WERI-Rb-1 (cell line): Measurements from ENCODE around the gene OVCA2.

ENCODE experiments used
- DNase-seq: peaks from one replicate; pipeline ENCODE4 v3.0.0-alpha.2; 2020
- H3K27ac ChIP-seq: fragments of 250-450 bp; sonication (Bioruptor Pico); 2 replicates; pipeline ENCODE4 v1.5.1; 2020; ENCODE audit warnings: mild to moderate bottlenecking, moderate library complexity
- H3K27me3 ChIP-seq: fragments of 250-450 bp; sonication (Bioruptor Pico); 2 replicates; pipeline ENCODE4 v1.5.1; 2021; ENCODE audit warnings: mild to moderate bottlenecking, low read depth, moderate library complexity; ENCODE audit not compliant: insufficient read depth, severe bottlenecking
- H3K36me3 ChIP-seq: fragments of 250-450 bp; sonication (Bioruptor Pico); 2 replicates; pipeline ENCODE4 v1.5.1; 2020; ENCODE audit warnings: mild to moderate bottlenecking, moderate library complexity
- H3K4me3 ChIP-seq: 2 replicates; pipeline ENCODE4 v1.5.1; 2011; ENCODE audit warnings: low read depth, mild to moderate bottlenecking, control low read depth, low read length
- H3K9me3 ChIP-seq: fragments of 250-450 bp; sonication (Bioruptor Pico); 2 replicates; pipeline ENCODE4 v1.5.1; 2021; ENCODE audit warnings: mild to moderate bottlenecking, moderate library complexity; ENCODE audit not compliant: severe bottlenecking
- CTCF ChIP-seq: IDR thresholded peaks from 2 replicates; pipeline ENCODE4 v1.5.1; 2011; ENCODE audit warnings: low read depth, mild to moderate bottlenecking, control low read depth, inconsistent platforms, low read length

OVCA2 gene

DNA sequence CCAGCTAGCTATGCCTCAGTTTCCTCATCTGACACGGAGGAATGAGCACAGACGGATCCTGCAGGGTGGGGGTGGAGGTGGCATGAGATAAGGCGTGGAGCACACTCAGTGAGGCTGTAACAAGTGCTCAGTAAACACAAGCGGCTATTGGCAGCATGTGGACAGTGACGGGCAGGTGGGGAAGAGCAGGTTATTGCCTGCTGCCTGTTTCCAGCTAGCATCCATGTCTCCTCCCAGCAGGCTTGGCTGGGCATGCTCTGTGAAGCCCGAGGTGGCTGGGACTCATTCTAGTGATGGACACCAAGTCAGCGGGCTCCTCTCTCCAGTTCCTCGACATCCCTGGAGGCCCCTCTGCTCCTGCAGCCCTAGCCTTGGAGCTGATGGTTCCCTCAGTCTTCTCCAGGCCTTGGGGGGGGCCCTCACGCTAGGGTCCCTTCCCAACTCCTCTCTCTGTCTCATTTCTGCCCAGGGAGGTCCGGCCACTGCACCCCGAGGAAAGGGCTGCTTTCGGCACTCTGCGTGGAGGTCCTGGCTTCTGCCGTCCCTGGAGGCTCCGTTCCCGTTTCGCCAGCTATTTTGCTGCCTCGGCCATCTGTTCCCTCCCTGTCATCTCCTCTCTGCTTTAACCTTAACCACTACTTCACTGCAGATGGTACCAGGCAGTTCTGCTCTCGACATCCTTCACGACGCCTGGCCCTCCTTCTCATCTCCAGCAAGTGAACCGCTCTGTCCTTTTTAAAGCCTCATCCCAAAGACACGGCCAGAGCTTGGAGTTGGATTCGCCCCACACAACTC lies 22.9 kb upstream of the OVCA2 start:
- no peak for TF ChIP-seq CTCF
- no peaks in the 10 kb centered on the region for H3K27me3 ChIP-seq
- no peak overlapping the region for H3K4me3 ChIP-seq
- no peak for DNase-seq
- H3K9me3 ChIP-seq: no peaks in the 10 kb centered on the region
- peaks cover 6% of the 10 kb centered on the region for H3K36me3 ChIP-seq
- peak overlapping the region; percentile 12 for H3K27ac ChIP-seq

GRCh38 chr17:2019723-2020122 lies 22.1 kb upstream of the OVCA2 start:
- no peaks in the 10 kb centered on the region for H3K9me3 ChIP-seq
- H3K36me3 ChIP-seq: no peaks in the 10 kb centered on the region
- no peaks in the 10 kb centered on the region for H3K27me3 ChIP-seq
- no peak overlapping the region; the same call in 1 of the 2 replicates for H3K27ac ChIP-seq
- H3K4me3 ChIP-seq: no peak overlapping the region
- no peak for DNase-seq
- no peak for TF ChIP-seq CTCF

GRCh38 chr17:2020721-2021120 lies 21.1 kb upstream of the OVCA2 start:
- no peak for DNase-seq

DNA sequence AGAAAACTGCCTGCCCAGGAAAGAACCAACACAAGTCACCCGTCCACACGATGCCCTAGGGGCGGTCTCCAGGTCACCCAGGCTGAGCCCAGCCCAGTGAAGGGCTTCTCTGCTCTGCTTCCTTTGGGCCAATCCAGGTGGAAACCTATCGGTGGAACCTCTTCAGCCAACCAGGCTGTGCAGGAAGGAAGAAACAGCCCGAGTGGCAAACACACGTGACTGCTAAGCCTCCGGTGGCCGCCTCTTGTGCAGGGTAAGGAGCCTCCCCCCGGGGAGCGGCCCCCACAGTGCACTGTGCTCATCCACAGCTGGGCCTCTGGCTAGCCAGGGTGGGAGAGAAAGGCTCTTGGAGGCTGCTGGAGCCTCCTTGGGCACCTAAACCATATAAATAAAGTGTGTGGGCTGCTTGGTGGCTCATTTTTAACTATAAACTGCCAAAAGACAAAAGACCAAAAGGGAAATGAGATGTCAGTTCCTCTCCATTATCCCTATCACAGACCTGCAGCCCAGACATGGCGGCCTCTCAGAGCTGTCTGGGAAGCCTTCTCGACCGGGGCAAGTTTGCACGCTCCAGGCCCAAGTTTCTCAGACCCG lies 19.1 kb upstream of the OVCA2 start:
- no peaks in the 10 kb centered on the region for H3K9me3 ChIP-seq
- TF ChIP-seq CTCF: no peak
- H3K27ac ChIP-seq: peak overlapping the region; percentile 57
- peak; percentile 69 for DNase-seq
- no peaks in the 10 kb centered on the region for H3K36me3 ChIP-seq
- H3K4me3 ChIP-seq: peak overlapping the region; percentile 25
- no peaks in the 10 kb centered on the region for H3K27me3 ChIP-seq

More at GRCh38 chr17:2020721-2021120, 21.1 kb upstream of the OVCA2 start:
- TF ChIP-seq CTCF: no peak
- no peak overlapping the region for H3K4me3 ChIP-seq
- H3K27me3 ChIP-seq: no peaks in the 10 kb centered on the region
- H3K9me3 ChIP-seq: no peaks in the 10 kb centered on the region
- H3K36me3 ChIP-seq: no peaks in the 10 kb centered on the region
- H3K27ac ChIP-seq: no peak overlapping the region

- H3K36me3 ChIP-seq: no peaks in the 10 kb centered on the region
- DNase-seq: no peak
- peak overlapping the region; percentile 25 for H3K4me3 ChIP-seq
- no peaks in the 10 kb centered on the region for H3K27me3 ChIP-seq
- TF ChIP-seq CTCF: no peak
- no peaks in the 10 kb centered on the region for H3K9me3 ChIP-seq
- peak overlapping the region; percentile 57 for H3K27ac ChIP-seq
These were observed 18.6 kb upstream of the OVCA2 start for GRCh38 chr17:2023256-2023655.
